Tibial artery (tissue), 4 donors: ENCODE results near the gene PPP1R14C.

Source experiments
- DNase-seq, 2 donors: peaks; one replicate each; pipeline ENCODE4 v3.0.0-alpha.2; 2019
- H3K27ac ChIP-seq, 2 donors: fragments of 200-600 bp; sonication (generic) in 1 of 2; 1 replicate in 1 of 2; 2 replicates in 1 of 2; pipeline ENCODE4 v1.5.1; 2018 to 2019; ENCODE audit warnings: mild to moderate bottlenecking in 1 of 2
- H3K27me3 ChIP-seq, 2 donors: fragments of 200-600 bp; sonication (generic) in 1 of 2; one replicate each; pipeline versions ENCODE4 v1.5.1 to v1.6.0; 2016 to 2019
- H3K36me3 ChIP-seq, 3 donors: fragments of 200-600 bp; sonication (generic) in 2 of 3; one replicate each; pipeline ENCODE4 v1.5.1; 2016 to 2019; ENCODE audit warnings: mild to moderate bottlenecking in 2 of 3
- H3K4me1 ChIP-seq, 4 donors: fragments of 200-600 bp; sonication (generic) in 2 of 4; 1 replicate in 3 of 4; 2 replicates in 1 of 4; pipeline ENCODE4 v1.5.1; 2016 to 2019
- H3K4me3 ChIP-seq, 2 donors: fragments of 200-600 bp; sonication (generic) in 1 of 2; 1 replicate in 1 of 2; 2 replicates in 1 of 2; pipeline ENCODE4 v1.5.1; 2018 to 2019; ENCODE audit warnings: mild to moderate bottlenecking in 2 of 2
- H3K9me3 ChIP-seq, 3 donors: fragments of 200-600 bp; sonication (generic) in 1 of 3; one replicate each; pipeline ENCODE4 v1.5.1; 2016 to 2019
- intact Hi-C: fragments of 100-400 bp; cut with DNase I; formaldehyde crosslinking; loops from one replicate; pipeline ENCODE4 v1.15.0; 2023; ENCODE audit warnings: low total_unique reads
- TF ChIP-seq, protein P1 (sequence below), 2 experiments: fragments of 200-600 bp in 1 of 2; fragments of 450-650 bp in 1 of 2; IDR thresholded peaks; one replicate each; pipeline ENCODE4 v1.5.1; 2017 to 2019; ENCODE audit warnings: antibody characterized with exemption in 2 of 2, mild to moderate bottlenecking in 1 of 2, moderate library complexity in 1 of 2

Gene PPP1R14C

GRCh38 chr6:150191809-150192208, 49.0 kb downstream of the PPP1R14C start:
- H3K4me1 ChIP-seq = peaks cover 0 to 12% (median 6%) of the 10 kb centered on the region in 4 donors
- no peak overlapping the region for H3K27ac ChIP-seq
- no peak for DNase-seq
- H3K4me3 ChIP-seq = no peak overlapping the region
- TF ChIP-seq, protein P1, sequence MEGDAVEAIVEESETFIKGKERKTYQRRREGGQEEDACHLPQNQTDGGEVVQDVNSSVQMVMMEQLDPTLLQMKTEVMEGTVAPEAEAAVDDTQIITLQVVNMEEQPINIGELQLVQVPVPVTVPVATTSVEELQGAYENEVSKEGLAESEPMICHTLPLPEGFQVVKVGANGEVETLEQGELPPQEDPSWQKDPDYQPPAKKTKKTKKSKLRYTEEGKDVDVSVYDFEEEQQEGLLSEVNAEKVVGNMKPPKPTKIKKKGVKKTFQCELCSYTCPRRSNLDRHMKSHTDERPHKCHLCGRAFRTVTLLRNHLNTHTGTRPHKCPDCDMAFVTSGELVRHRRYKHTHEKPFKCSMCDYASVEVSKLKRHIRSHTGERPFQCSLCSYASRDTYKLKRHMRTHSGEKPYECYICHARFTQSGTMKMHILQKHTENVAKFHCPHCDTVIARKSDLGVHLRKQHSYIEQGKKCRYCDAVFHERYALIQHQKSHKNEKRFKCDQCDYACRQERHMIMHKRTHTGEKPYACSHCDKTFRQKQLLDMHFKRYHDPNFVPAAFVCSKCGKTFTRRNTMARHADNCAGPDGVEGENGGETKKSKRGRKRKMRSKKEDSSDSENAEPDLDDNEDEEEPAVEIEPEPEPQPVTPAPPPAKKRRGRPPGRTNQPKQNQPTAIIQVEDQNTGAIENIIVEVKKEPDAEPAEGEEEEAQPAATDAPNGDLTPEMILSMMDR (IDR thresholded peaks at IDR 0.05) = no peak
- no peaks in the 10 kb centered on the region for H3K36me3 ChIP-seq
- peaks cover 0 to 6% of the 10 kb centered on the region in 2 donors for H3K27me3 ChIP-seq
- H3K9me3 ChIP-seq = no peaks in the 10 kb centered on the region
- intact Hi-C loops = no loop called here

DNA sequence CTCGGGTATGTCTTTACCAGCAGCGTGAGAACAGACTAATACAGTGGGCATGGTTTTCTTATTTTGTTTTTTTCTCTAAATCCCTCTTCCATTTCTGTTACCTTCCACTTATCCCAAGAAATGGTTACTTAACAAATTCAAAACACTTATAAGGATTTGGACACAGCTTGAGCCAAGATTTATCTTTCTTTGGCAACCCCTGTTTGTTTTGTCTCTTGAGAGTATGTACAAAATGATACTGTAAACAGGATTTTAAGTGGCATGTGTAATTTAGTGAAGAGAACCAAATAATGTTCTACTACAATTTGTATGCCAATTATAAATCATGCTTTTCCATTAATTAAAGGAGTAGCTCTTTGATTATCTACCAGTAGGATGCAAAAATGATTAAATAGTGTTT, 51.4 kb downstream of the PPP1R14C start:
- Histone ChIP-seq H3K4me3 (no peak overlapping the region), H3K36me3 (no peaks in the 10 kb centered on the region), H3K27me3 (peaks cover 0 to 6% of the 10 kb centered on the region in 2 donors), H3K9me3 (no peaks in the 10 kb centered on the region), H3K27ac (no peak overlapping the region), H3K4me1 (peaks cover 0 to 16% (median 9%) of the 10 kb centered on the region in 4 donors)
- no peak for DNase-seq
- TF ChIP-seq, protein P1 (IDR thresholded peaks at IDR 0.05) = no peak
- intact Hi-C loops = no loop called here

- Histone ChIP-seq H3K27me3 (peaks cover 0 to 6% of the 10 kb centered on the region in 2 donors), H3K27ac (no peak overlapping the region), H3K36me3 (no peaks in the 10 kb centered on the region), H3K4me3 (no peak overlapping the region), H3K9me3 (no peaks in the 10 kb centered on the region), H3K4me1 (peaks cover 0 to 16% (median 9%) of the 10 kb centered on the region in 4 donors)
- no peak for DNase-seq
- intact Hi-C loops = no loop called here
- TF ChIP-seq, protein P1 (IDR thresholded peaks at IDR 0.05) = no peak
Measured at GRCh38 chr6:150195996-150196417, 53.2 kb downstream of the PPP1R14C start.

GRCh38 chr6:150196942-150197745, 54.3 kb downstream of the PPP1R14C start:
- Histone ChIP-seq H3K4me3 (no peak overlapping the region), H3K4me1 (peaks cover 0 to 16% (median 9%) of the 10 kb centered on the region in 4 donors), H3K27me3 (no peaks in the 10 kb centered on the region), H3K36me3 (no peaks in the 10 kb centered on the region), H3K27ac (no peak overlapping the region), H3K9me3 (no peaks in the 10 kb centered on the region)
- intact Hi-C loops = no loop called here
- TF ChIP-seq, protein P1 (IDR thresholded peaks at IDR 0.05) = no peak
- DNase-seq = no peak

- DNase-seq = no peak
- Histone ChIP-seq H3K27ac (no peak overlapping the region), H3K9me3 (no peaks in the 10 kb centered on the region), H3K27me3 (no peaks in the 10 kb centered on the region), H3K4me3 (no peak overlapping the region), H3K4me1 (peaks cover 0 to 16% (median 9%) of the 10 kb centered on the region in 4 donors), H3K36me3 (no peaks in the 10 kb centered on the region)
- TF ChIP-seq, protein P1 (IDR thresholded peaks at IDR 0.05) = no peak
- intact Hi-C loops = no loop called here
Measured at GRCh38 chr6:150198532-150198931, 55.7 kb downstream of the PPP1R14C start.
